ENCODE measurements around the gene POLE3.
"Not testable (repeated sequence)": the region's sequence is repeated elsewhere in the genome, so short reads cannot be mapped to it uniquely, and the experiment has no call there.

The POLE3 gene

GRCh38 chr9:113401027-113401792 lies 9.3 kb downstream of the POLE3 start, which contains the start of gene ALAD:
ALAD (minus strand) TSS chr9:113401284; CDS start chr9:113393559, 7,725 bp downstream.
- DNase-seq = peak; percentile 55

GRCh38 chr9:113399646-113400200 lies 10.8 kb downstream of the POLE3 start:
- DNase-seq = no peak

- DNase-seq = no peak
Observed at GRCh38 chr9:113398796-113399195, 11.7 kb downstream of the POLE3 start.

- no peak for DNase-seq
Observed at GRCh38 chr9:113397203-113397631, 13.3 kb downstream of the POLE3 start.

GRCh38 chr9:113395000-113395861 lies 15.2 kb downstream of the POLE3 start:
- no peak for DNase-seq

- DNase-seq = no peak
Observed at GRCh38 chr9:113393281-113393680, 17.2 kb downstream of the POLE3 start.

- no peak for DNase-seq
Observed at GRCh38 chr9:113391917-113392316, 18.6 kb downstream of the POLE3 start.

- DNase-seq = no peak
Observed at GRCh38 chr9:113390192-113390960, 20.1 kb downstream of the POLE3 start.

- DNase-seq = no peak
Observed at GRCh38 chr9:113389451-113389850, 21.0 kb downstream of the POLE3 start.

- DNase-seq = no peak
Observed at GRCh38 chr9:113388833-113389232, 21.6 kb downstream of the POLE3 start.

- DNase-seq = no peak
Observed at GRCh38 chr9:113387560-113388230, 22.8 kb downstream of the POLE3 start.

GRCh38 chr9:113386571-113387393 lies 23.7 kb downstream of the POLE3 start:
- DNase-seq = no peak

- DNase-seq = no peak
Observed at GRCh38 chr9:113381909-113382411, 28.5 kb downstream of the POLE3 start.

GRCh38 chr9:113381441-113381840 lies 29.0 kb downstream of the POLE3 start:
- DNase-seq = not testable (repeated sequence)

- no peak for DNase-seq
Observed at GRCh38 chr9:113380869-113381378, 29.6 kb downstream of the POLE3 start.

GRCh38 chr9:113379829-113380210 lies 30.7 kb downstream of the POLE3 start:
- not testable (repeated sequence) for DNase-seq

- not testable (repeated sequence) for DNase-seq
Observed at GRCh38 chr9:113379094-113379828, 31.2 kb downstream of the POLE3 start.

GRCh38 chr9:113376634-113377567 lies 33.6 kb downstream of the POLE3 start, which contains the start of gene HDHD3:
HDHD3 (minus strand) TSS chr9:113376986; CDS start chr9:113374354, 2,632 bp downstream.
- DNase-seq = no peak

Data from NCI-H187 treated with DMSO at 0.1 percent for 48 hours (cell line).